Memory B cell (primary cell): ENCODE data around the gene CD3G.
"Not testable (repeated sequence)": the region's sequence is repeated elsewhere in the genome, so short reads cannot be mapped to it uniquely, and the experiment has no call there.

Experiments used
- ATAC-seq: fragments of 150-1000 bp; cut with Tn5 transposase; 2 replicates; pipeline ENCODE4 v1.10.0; 2021; ENCODE audit warnings: low read depth, mild to moderate bottlenecking, moderate library complexity
- DNase-seq, 2 donors: peaks; one replicate each; pipeline ENCODE4 v3.0.0; 2022; ENCODE audit warnings: low spot score in 2 of 2
- H3K27ac Mint-ChIP-seq: one replicate; pipeline ENCODE4 v1.8.0; 2022; ENCODE audit warnings: mild to moderate bottlenecking, moderate library complexity, mixed read lengths
- H3K27me3 Mint-ChIP-seq: one replicate; pipeline ENCODE4 v1.8.0; 2022; ENCODE audit warnings: mixed read lengths
- H3K36me3 Mint-ChIP-seq: one replicate; pipeline ENCODE4 v1.8.0; 2022; ENCODE audit warnings: mild to moderate bottlenecking, mixed read lengths
- H3K4me1 Mint-ChIP-seq: one replicate; pipeline ENCODE4 v1.8.0; 2022; ENCODE audit warnings: mixed read lengths
- H3K4me3 Mint-ChIP-seq: one replicate; pipeline ENCODE4 v1.8.0; 2022; ENCODE audit warnings: mild to moderate bottlenecking, moderate library complexity, mixed read lengths
- H3K9me3 Mint-ChIP-seq: one replicate; pipeline ENCODE4 v1.8.0; 2022; ENCODE audit warnings: mixed read lengths

Gene CD3G

GRCh38 chr11:118343981-118344515, at the start of gene CD3G:
Gene CD3G, plus strand, starts transcription at chr11:118344344. Its CDS starts 80 bp downstream, at chr11:118344424.
- no peaks in the 10 kb centered on the region for H3K36me3 Mint-ChIP-seq
- no peak for DNase-seq
- ATAC-seq = no peak

GRCh38 chr11:118295199-118295598, 48.9 kb upstream of the CD3G start:
- DNase-seq (no peak), ATAC-seq (no peak)
- Mint-ChIP-seq H3K27ac (no peak overlapping the region), H3K4me1 (peaks cover 4% of the 10 kb centered on the region), H3K4me3 (no peak overlapping the region), H3K27me3 (peaks cover 8% of the 10 kb centered on the region), H3K36me3 (no peaks in the 10 kb centered on the region), H3K9me3 (no peaks in the 10 kb centered on the region)

More at GRCh38 chr11:118343981-118344515, at the start of gene CD3G:
- Mint-ChIP-seq H3K4me1 (peaks cover 4% of the 10 kb centered on the region), H3K9me3 (no peaks in the 10 kb centered on the region), H3K27me3 (peaks cover 9% of the 10 kb centered on the region), H3K27ac (no peak within 1 kb of the TSS), H3K4me3 (no peak within 1 kb of the TSS)

GRCh38 chr11:118295815-118296454, 48.2 kb upstream of the CD3G start:
- no peak overlapping the region for H3K27ac Mint-ChIP-seq

GRCh38 chr11:118301600-118302195, 42.4 kb upstream of the CD3G start:
- Mint-ChIP-seq H3K27me3 (peaks cover 5% of the 10 kb centered on the region), H3K4me1 (peaks cover 5% of the 10 kb centered on the region), H3K4me3 (no peak overlapping the region)

More at GRCh38 chr11:118295815-118296454, 48.2 kb upstream of the CD3G start:
- H3K4me3 Mint-ChIP-seq = no peak overlapping the region
- ATAC-seq = peak; percentile 47
- H3K36me3 Mint-ChIP-seq = no peaks in the 10 kb centered on the region
- DNase-seq = no peak
- H3K9me3 Mint-ChIP-seq = no peaks in the 10 kb centered on the region
- H3K27me3 Mint-ChIP-seq = peaks cover 6% of the 10 kb centered on the region
- peaks cover 2% of the 10 kb centered on the region for H3K4me1 Mint-ChIP-seq

DNA sequence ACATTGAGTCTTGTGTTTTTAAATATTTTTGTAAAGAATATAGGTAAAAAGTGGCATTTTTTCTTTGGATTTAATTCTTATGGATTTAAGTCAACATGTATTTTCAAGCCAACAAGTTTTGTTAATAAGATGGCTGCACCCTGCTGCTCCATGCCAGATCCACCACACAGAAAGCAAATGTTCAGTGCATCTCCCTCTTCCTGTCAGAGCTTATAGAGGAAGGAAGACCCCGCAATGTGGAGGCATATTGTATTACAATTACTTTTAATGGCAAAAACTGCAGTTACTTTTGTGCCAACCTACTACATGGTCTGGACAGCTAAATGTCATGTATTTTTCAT, 39.9 kb upstream of the CD3G start:
- Mint-ChIP-seq H3K27ac (no peak overlapping the region), H3K4me3 (no peak overlapping the region), H3K9me3 (no peaks in the 10 kb centered on the region), H3K4me1 (peaks cover 5% of the 10 kb centered on the region), H3K27me3 (peaks cover 5% of the 10 kb centered on the region), H3K36me3 (no peaks in the 10 kb centered on the region)
- ATAC-seq (no peak), DNase-seq (no peak)

More at GRCh38 chr11:118301600-118302195, 42.4 kb upstream of the CD3G start:
- Mint-ChIP-seq H3K36me3 (no peaks in the 10 kb centered on the region), H3K9me3 (no peaks in the 10 kb centered on the region), H3K27ac (no peak overlapping the region)
- ATAC-seq (no peak), DNase-seq (no peak)

DNA sequence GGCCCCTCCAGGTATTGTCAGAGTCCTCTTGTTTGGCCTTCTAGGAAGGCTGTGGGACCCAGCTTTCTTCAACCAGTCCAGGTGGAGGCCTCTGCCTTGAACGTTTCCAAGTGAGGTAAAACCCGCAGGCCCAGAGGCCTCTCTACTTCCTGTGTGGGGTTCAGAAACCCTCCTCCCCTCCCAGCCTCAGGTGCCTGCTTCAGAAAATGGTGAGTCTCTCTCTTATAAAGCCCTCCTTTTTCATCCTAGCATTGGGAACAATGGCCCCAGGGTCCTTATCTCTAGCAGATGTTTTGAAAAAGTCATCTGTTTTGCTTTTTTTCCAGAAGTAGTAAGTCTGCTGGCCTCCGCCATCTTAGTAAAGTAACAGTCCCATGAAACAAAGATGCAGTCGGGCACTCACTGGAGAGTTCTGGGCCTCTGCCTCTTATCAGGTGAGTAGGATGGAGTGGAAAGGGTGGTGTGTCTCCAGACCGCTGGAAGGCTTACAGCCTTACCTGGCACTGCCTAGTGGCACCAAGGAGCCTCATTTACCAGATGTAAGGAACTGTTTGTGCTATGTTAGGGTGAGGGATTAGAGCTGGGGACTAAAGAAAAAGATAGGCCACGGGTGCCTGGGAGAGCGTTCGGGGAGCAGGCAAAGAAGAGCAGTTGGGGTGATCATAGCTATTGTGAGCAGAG, 39.4 kb upstream of the CD3G start, which contains the start of gene CD3E:
Gene CD3E, plus strand, starts transcription at position 163 of the 681 bp plus-strand sequence. Its CDS starts 223 bp downstream, at position 386.
- Mint-ChIP-seq H3K27ac (no peak within 1 kb of the TSS), H3K27me3 (peaks cover 5% of the 10 kb centered on the region), H3K36me3 (no peaks in the 10 kb centered on the region), H3K4me3 (no peak within 1 kb of the TSS), H3K4me1 (peaks cover 5% of the 10 kb centered on the region), H3K9me3 (no peaks in the 10 kb centered on the region)
- ATAC-seq = no peak
- no peak for DNase-seq

GRCh38 chr11:118305726-118306125, 38.4 kb upstream of the CD3G start:
- H3K4me1 Mint-ChIP-seq = peaks cover 5% of the 10 kb centered on the region
- H3K27ac Mint-ChIP-seq = no peak overlapping the region
- no peaks in the 10 kb centered on the region for H3K36me3 Mint-ChIP-seq
- no peaks in the 10 kb centered on the region for H3K9me3 Mint-ChIP-seq
- H3K27me3 Mint-ChIP-seq = peaks cover 5% of the 10 kb centered on the region
- H3K4me3 Mint-ChIP-seq = no peak overlapping the region
- no peak for DNase-seq
- no peak for ATAC-seq

- no peaks in the 10 kb centered on the region for H3K36me3 Mint-ChIP-seq
- no peak overlapping the region for H3K4me3 Mint-ChIP-seq
- no peaks in the 10 kb centered on the region for H3K9me3 Mint-ChIP-seq
Measured at GRCh38 chr11:118306556-118306955, 37.6 kb upstream of the CD3G start.

GRCh38 chr11:118308995-118309528, 35.1 kb upstream of the CD3G start:
- not testable (repeated sequence) for H3K27me3 Mint-ChIP-seq, H3K9me3 Mint-ChIP-seq, H3K27ac Mint-ChIP-seq, H3K4me3 Mint-ChIP-seq, H3K36me3 Mint-ChIP-seq, ATAC-seq, DNase-seq
- peaks cover 17% of the 10 kb centered on the region for H3K4me1 Mint-ChIP-seq

More at GRCh38 chr11:118306556-118306955, 37.6 kb upstream of the CD3G start:
- DNase-seq = no peak
- Mint-ChIP-seq H3K27me3 (peaks cover 5% of the 10 kb centered on the region), H3K27ac (no peak overlapping the region), H3K4me1 (peaks cover 5% of the 10 kb centered on the region)
- ATAC-seq = no peak

DNA sequence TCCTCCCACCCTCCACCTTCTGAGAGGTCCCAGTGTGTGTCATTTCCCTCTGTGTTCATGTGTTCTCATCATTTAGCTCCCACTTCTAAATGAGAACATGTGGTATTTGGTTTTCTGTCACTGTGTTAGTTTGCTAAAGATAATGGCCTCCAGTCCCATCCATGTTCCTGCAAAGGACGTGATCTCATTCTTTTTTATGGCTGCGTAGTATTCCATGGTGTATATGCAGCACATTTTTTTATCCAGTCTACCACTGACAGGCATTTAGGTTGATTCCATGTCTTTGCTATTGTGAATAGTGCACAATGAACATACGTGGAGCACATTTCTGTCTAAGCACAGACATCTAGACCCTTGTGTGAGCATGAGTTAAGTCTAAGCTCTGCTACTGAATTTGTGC, 33.9 kb upstream of the CD3G start:
- ATAC-seq (no peak), DNase-seq (no peak)
- no peak overlapping the region for H3K27ac Mint-ChIP-seq
- no peaks in the 10 kb centered on the region for H3K27me3 Mint-ChIP-seq
- H3K4me1 Mint-ChIP-seq = peaks cover 14% of the 10 kb centered on the region
- H3K4me3 Mint-ChIP-seq = no peak overlapping the region
- H3K9me3 Mint-ChIP-seq = no peaks in the 10 kb centered on the region
- H3K36me3 Mint-ChIP-seq = no peaks in the 10 kb centered on the region

- H3K9me3 Mint-ChIP-seq = no peaks in the 10 kb centered on the region
- H3K4me1 Mint-ChIP-seq = peaks cover 20% of the 10 kb centered on the region
- H3K27ac Mint-ChIP-seq = no peak overlapping the region
- H3K36me3 Mint-ChIP-seq = no peaks in the 10 kb centered on the region
- H3K27me3 Mint-ChIP-seq = no peaks in the 10 kb centered on the region
- DNase-seq = no peak
- ATAC-seq = no peak
- no peak overlapping the region for H3K4me3 Mint-ChIP-seq
Measured at GRCh38 chr11:118310781-118311485, 33.2 kb upstream of the CD3G start.

GRCh38 chr11:118311518-118311917, 32.6 kb upstream of the CD3G start:
- H3K4me3 Mint-ChIP-seq = no peak overlapping the region
- H3K27ac Mint-ChIP-seq = no peak overlapping the region
- H3K4me1 Mint-ChIP-seq = peaks cover 25% of the 10 kb centered on the region
- ATAC-seq (no peak), DNase-seq (no peak)
- no peaks in the 10 kb centered on the region for H3K9me3 Mint-ChIP-seq
- H3K27me3 Mint-ChIP-seq = no peaks in the 10 kb centered on the region
- no peaks in the 10 kb centered on the region for H3K36me3 Mint-ChIP-seq

DNA sequence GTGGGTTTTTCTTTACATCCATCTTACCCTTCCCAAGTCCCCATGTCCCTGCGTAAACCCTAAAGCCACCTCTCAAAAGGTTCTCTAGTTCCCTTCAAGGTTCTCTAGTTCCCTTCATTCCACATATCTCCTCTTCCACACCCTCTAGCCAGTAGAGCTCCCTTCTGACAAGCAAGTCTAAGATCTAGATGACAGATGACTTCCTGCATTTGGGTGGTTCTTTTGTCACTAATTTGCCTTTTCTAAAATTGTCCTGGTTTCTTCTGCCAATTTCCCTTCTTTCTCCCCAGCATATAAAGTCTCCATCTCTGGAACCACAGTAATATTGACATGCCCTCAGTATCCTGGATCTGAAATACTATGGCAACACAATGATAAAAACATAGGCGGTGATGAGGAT, 31.8 kb upstream of the CD3G start:
- no peak for ATAC-seq

More for the DNA sequence above, 31.8 kb upstream of the CD3G start:
- Mint-ChIP-seq H3K4me1 (peaks cover 32% of the 10 kb centered on the region), H3K36me3 (no peaks in the 10 kb centered on the region), H3K27me3 (no peaks in the 10 kb centered on the region), H3K27ac (peak overlapping the region; percentile 12), H3K9me3 (no peaks in the 10 kb centered on the region), H3K4me3 (no peak overlapping the region)
- DNase-seq = no peak
